ENCODE data around the gene TRAF3IP1.
A peak's percentile ranks its signal among the peaks of the same experiment; 100 is the strongest.
"Not testable (repeated sequence)": the region's sequence is repeated elsewhere in the genome, so short reads cannot be mapped to it uniquely, and the experiment has no call there.

TRAF3IP1 gene

DNA sequence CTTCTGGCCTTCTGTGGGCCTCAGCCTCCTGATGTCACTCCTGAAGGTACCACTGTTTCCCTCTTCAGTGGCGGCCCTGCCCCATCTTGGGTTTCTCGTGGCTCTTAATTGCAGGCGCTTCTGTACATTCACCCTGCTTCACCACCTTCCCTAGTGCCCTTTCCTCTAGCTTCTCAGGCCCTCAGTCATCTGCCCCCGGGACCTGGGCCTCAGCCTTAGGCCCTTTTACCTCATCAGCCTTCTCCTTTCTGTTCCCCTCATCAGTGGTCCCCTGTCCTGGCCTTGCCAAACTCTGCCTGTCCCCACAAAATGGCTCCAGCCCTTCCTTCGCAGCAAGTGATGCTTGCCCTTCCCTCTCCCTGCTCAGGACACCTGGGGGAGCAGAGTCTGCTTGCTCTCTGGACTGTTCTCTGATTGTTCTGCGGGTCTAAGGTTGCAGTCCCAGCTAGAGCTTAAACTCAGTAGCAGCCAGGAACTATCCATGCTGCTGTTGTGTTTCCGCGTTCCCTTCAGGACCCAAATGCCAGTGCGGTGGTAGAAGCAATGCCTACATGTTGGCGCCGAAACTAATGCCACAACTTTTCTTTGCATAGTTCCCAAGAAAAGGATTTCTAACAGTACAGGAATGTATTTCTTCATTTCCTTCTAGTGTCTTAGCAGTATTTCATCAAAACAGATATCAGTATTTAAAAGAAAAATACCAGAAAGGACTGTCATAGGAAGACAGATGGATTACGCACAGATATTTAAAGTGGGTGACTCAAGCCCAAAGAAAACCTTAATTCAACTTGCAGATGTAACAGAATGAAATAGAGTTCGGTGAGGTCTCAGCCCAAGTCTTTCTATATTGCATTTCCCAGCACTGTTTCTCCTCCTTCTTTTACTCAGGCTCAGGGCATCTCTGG is 113.9 kb downstream of the TRAF3IP1 start:
- no peak for DNase-seq

DNA sequence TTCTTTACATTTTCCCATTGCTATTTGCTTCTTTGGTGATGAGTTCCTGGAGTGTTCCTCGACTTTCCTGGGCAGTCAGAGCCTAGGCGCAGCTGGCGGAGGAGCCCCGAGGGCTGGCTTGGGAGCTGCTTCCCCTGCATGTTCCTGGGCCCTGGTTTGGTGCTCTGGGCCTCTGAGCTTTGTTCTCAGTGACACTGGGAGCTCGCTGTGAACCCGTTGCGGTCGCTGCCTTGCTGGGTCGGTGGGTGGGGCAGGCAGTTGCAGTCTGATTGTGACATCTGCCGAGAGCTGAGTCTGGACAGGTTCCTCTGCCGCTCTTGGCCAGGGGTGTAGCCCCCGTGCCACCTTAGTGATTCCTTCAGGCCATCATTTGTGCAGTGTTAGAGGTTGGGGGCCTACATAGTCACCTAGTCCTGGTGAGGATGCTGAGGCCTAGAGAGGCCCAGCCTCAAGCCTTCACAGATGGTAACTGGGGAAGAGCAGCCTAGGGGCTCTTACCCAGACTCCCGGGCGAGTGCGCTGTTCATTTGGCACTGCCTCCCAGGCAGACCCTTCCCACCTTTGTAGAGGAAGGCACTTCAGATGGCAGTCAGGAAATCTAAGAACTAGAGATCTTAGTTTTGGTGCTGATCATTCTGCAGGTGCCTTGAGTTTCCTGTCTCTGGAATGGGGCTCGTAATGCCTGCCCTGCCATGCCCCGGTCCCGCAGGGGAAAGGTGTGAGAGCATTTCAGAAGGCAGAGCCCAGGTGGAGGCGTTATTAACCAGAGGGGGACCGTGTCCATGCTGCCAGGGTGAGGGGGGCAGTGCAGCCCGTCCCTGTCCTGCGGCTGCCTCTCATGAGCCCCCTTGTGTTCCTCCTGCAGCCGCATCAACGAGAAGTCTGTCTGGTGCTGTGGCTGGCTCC is 114.8 kb downstream of the TRAF3IP1 start:
- DNase-seq: peak; percentile 11

DNA sequence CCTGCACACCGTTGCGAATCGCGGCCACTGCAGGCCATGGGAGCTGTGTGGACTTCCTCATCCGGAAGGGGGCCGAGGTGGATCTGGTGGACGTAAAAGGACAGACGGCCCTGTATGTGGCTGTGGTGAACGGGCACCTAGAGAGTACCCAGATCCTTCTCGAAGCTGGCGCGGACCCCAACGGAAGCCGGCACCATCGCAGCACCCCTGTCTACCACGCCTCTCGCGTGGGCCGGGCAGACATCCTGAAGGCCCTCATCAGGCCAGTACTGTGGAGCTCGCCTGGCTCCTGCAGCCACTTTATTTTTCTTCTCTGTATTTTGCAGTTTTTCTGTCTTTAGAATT is 115.4 kb downstream of the TRAF3IP1 start:
- no peak for DNase-seq

GRCh38 chr2:238438856-238439849 is 118.8 kb downstream of the TRAF3IP1 start:
- DNase-seq: peak; percentile 88

- DNase-seq: no peak
Observed at GRCh38 chr2:238439917-238440316, 119.6 kb downstream of the TRAF3IP1 start.

DNA sequence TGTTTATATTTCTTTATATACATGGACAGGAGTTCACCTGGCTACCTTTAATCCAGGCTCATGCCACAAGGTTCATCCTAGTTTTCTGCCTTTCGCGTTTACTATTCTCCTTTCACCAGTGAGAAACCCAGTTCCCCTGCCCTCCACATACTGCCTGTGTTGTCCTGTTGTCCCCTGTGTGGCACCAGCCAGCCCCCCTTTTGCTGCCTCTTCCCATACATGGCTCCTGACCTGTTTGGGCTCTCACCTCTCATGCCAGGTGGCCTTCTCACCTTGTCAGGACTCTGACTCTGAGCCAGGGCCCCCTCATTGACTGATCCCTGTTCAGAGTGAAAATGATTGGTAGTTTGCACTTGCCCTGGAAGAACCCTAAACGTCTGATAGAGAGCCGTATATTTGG is 120.0 kb downstream of the TRAF3IP1 start:
- DNase-seq: no peak

DNA sequence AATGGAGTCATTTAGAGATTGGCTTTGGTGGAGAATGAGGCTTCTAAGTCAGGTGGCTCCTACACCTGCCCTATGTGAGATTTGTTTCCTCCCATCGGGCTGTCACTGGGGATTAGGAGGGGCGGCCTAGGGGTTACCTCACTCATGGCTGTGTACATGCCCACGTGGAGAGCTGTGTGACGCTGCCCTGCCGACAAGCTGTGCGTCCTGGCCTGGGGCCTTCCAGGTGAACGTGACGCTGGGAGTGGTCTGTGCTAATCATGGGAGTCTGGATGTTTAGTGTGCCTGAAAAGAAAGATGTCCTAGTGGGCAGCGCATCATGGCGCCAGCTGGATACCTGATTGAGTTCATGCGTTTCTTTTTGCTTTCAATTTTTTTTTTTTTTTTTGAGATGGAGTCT is 120.4 kb downstream of the TRAF3IP1 start:
- DNase-seq: no peak

GRCh38 chr2:238441262-238442114 is 121.2 kb downstream of the TRAF3IP1 start:
- DNase-seq: no peak

DNA sequence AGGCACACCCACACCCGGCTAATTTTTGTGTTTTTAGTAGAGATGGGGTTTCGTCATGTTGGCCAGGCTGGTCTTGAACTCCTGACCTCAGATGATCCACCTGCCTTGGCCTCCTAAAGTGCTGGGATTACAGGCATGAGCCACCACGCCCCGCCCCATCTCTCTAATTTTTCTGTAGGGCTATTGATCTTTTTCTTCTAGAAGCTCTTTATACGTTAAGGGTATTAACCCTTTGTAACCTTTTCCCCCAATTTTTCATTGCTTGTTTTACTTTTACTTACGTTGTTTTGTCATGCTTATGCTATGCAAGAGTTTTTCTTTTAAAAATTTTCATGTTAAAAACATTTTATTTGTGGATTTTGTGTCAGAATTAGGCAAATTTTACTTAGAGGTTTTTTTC is 121.9 kb downstream of the TRAF3IP1 start:
- not testable (repeated sequence) for DNase-seq

GRCh38 chr2:238444242-238444641 is 123.9 kb downstream of the TRAF3IP1 start:
- DNase-seq: no peak

DNA sequence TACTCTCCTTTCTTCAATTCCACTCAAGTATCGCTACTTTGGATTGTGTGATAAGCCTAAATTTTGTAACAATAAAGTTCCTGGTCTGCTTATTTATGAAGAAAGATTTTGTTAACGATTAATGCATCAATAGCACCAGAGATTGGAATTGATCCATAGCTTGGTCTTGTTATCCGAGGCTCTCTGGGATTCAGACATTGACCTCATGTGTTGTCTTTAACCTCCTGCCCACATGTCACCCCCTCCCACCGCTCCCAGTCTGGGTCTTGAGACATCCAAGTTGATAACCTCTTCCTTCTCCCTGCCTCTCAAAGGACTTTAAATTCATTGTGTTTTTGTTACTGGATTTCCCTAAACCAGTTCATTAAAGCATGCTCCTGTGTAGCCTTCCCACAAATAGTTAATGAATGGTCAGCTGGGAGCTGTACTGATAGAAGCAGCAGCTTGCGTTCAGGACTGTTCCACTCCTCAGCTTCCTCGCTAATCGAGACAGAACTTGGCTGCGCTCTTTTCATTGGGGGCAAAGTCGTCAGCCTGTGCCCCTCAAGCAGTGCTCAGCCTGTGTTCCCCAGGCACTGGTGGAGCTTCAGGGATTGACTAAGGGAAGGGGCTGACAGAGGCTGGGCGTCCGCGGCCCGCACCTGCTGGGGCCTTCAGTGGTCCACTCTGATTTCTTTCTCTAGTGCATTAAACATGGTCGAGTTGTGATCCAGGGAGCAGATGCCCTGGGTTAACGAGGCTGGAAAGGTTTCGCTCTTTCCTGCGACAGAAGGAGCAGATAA is 125.3 kb downstream of the TRAF3IP1 start:
- DNase-seq: no peak

- no peak for DNase-seq
Observed at GRCh38 chr2:238446371-238446770, 126.1 kb downstream of the TRAF3IP1 start.

DNA sequence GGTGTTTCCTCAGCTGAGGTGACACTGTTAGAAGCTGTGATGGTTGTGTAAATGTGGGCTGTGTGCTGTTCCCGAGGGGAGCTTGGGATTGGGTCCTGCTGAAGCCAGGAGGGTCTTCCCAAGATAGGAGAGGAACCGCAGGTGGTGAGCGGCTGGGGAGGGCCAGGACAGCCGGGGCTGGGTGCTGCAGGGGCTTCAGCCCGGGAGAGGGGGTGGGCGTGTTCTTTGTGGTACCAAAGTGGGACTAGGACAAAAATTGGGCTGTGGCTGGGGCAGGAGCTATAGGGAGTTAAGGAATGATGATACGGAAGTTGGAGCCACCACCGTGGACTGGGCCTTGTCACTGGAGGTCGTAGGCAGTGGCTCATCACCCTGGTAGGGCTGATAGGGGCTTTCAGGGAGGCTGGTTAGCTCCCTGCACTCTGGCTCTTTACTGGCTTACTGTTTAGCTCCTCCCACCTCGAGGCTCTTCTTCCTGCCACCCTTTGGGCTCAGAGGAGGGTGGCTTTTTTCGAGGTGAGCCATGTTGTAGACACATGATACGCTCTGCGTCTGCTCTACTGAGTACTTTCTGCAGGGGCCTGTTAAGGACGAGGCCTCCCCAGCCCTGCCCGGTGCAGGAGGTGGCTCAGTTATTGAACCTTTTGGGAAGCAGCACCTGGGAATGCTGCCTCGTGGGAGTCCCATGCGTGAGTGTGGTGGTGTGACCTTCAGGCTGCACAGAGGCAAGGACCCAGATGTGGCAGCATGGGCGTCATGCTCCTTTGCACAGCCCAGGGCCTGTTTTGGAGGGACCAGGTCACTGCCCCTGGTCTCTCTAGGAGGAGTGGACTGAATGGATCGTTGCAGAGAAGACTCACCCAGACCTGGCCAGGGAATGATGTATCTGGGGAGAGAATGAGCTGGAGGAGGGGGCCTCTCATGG is 128.0 kb downstream of the TRAF3IP1 start:
- no peak for DNase-seq

DNA sequence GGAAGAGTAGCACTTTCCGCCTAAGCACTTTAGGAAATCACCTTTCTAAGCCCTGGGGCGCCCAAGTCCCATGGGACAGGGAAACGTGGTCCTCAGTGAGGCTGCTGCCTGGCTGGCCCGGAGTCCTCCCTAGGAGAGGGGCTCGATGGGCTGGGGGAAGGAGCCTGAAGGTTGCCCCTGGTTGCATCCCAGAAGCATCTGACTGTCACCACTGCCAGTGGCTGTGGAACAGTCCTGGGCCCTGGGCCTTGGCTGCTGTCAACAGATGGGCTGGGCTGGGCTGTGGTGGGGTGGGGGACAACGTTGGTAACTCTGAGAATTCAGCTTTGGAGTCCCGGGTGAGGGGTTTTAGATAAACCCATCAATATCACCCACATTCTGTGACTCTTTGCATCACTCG is 128.9 kb downstream of the TRAF3IP1 start:
- DNase-seq: no peak

DNA sequence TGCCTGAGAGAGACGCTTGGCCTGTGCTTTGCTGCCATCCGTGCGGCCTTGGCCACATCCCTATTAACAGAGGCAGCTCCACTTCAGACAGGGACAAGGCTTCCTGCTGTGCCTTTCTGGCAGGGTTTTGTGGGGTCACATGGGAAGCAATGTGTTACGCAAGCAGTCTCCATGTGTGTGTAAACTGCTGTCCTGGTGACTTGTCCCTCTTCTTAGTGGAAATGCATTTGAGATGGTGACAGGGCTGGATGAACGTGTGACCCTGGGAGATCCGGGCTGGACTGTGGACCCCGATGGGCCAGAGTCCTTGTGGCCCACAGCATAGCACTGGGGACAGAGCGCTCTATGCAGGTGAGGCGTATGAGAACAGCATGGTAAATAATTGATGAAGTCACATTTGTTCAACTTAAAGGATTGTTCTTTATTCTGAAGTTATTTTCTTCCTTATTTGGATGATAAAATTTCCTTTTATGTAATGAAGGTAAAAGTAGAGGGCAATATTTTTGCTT is 129.6 kb downstream of the TRAF3IP1 start:
- DNase-seq: peak; percentile 70

DNA sequence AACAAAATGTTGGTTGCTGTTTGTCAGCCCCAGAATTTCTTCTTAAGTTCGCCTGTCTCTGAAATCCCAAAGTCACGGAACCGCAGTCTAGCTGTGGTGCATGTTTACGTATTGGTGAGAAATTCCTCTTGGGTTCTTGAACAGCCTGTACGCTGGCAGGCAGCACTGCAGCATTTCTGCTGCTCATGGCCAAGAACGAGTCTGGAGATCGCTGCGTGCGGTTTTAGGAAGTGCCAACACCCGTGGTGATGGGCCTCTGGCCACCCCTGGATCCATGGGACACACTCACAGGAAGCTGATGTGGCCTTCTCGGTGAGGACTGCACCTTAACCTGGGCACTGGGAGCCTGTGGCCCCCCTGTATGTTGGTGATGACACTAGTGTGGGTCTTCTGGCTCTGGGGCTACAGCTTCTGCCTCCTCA is 130.1 kb downstream of the TRAF3IP1 start:
- no peak for DNase-seq

Measured in inflammatory macrophage treated with lipopolysaccharide for 4 hours (primary cell).